Glomerular endothelial cell (primary cell): ENCODE data around the gene PAX5. TPM values are rescaled to one million over a fixed set of nuclear protein-coding genes. Genes with fewer than 3 reads are reported as not detected.
A peak's percentile ranks its signal among the peaks of the same experiment; 100 is the strongest.

Source experiments
- DNase-seq: peaks from one replicate; pipeline ENCODE4 v3.0.0-alpha.2; 2011; ENCODE audit warnings: low read depth, low spot score; ENCODE audit errors: extremely low read depth
- total RNA-seq: library from RNA; depleted of rRNA; stranded (reverse); fragments of >200 nt; gene quantifications from 2 replicates; pipeline ENCODE4 v1.2.3, GENCODE V29; 2015

The PAX5 gene
- total RNA-seq, 1 donor from 2014 or later = not detected

- no peak for DNase-seq
These were observed 3.6 kb upstream of the PAX5 start for GRCh38 chr9:37037503-37038301.

- no peak for DNase-seq
These were observed 2.9 kb upstream of the PAX5 start for GRCh38 chr9:37036776-37037502.

- DNase-seq = no peak
These were observed 2.3 kb upstream of the PAX5 start for GRCh38 chr9:37036371-37036775.

GRCh38 chr9:37035648-37036370, 1.7 kb upstream of the PAX5 start:
- DNase-seq = no peak

- no peak for DNase-seq
These were observed 1.0 kb upstream of the PAX5 start for GRCh38 chr9:37034938-37035647.

- DNase-seq = no peak
These were observed 353 bp upstream of the PAX5 start for GRCh38 chr9:37034305-37034937.

GRCh38 chr9:37033141-37033540, 927 bp downstream of the PAX5 start:
- DNase-seq = no peak

GRCh38 chr9:37032713-37033112, 1.4 kb downstream of the PAX5 start:
- no peak for DNase-seq

GRCh38 chr9:37031902-37032301, 2.2 kb downstream of the PAX5 start:
- no peak for DNase-seq

GRCh38 chr9:37031081-37031480, 3.0 kb downstream of the PAX5 start:
- DNase-seq = no peak

- DNase-seq = no peak
These were observed 3.5 kb downstream of the PAX5 start for GRCh38 chr9:37030611-37030939.

- DNase-seq = no peak
These were observed 4.1 kb downstream of the PAX5 start for GRCh38 chr9:37029776-37030610.

GRCh38 chr9:37029304-37029775, 4.7 kb downstream of the PAX5 start:
- DNase-seq = no peak

GRCh38 chr9:37028420-37029031, 5.5 kb downstream of the PAX5 start:
- no peak for DNase-seq

- DNase-seq = peak; percentile 44
These were observed 6.3 kb downstream of the PAX5 start for GRCh38 chr9:37027582-37028419.

GRCh38 chr9:37026931-37027581, 7.0 kb downstream of the PAX5 start:
- DNase-seq = no peak

GRCh38 chr9:37026113-37026930, 7.7 kb downstream of the PAX5 start:
- no peak for DNase-seq
